ENCODE measurements around the gene TNIP2. TPM values are rescaled to one million over a fixed set of nuclear protein-coding genes. Genes with fewer than 3 reads are reported as not detected.

Gene TNIP2
- total RNA-seq, 1 donor = 31.5 TPM

GRCh38 chr4:2715426-2715825 is 40.7 kb downstream of the TNIP2 start:
- TF ChIP-seq, protein P1, sequence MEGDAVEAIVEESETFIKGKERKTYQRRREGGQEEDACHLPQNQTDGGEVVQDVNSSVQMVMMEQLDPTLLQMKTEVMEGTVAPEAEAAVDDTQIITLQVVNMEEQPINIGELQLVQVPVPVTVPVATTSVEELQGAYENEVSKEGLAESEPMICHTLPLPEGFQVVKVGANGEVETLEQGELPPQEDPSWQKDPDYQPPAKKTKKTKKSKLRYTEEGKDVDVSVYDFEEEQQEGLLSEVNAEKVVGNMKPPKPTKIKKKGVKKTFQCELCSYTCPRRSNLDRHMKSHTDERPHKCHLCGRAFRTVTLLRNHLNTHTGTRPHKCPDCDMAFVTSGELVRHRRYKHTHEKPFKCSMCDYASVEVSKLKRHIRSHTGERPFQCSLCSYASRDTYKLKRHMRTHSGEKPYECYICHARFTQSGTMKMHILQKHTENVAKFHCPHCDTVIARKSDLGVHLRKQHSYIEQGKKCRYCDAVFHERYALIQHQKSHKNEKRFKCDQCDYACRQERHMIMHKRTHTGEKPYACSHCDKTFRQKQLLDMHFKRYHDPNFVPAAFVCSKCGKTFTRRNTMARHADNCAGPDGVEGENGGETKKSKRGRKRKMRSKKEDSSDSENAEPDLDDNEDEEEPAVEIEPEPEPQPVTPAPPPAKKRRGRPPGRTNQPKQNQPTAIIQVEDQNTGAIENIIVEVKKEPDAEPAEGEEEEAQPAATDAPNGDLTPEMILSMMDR (IDR thresholded peaks at IDR 0.05; ENCODE audit: insufficient read depth, low read length) = no peak
- no peak for DNase-seq (ENCODE audit: low read depth)
- H3K4me3 ChIP-seq (ENCODE audit: low read depth, low read length) = no peak overlapping the region

GRCh38 chr4:2714918-2715317 is 41.2 kb downstream of the TNIP2 start:
- DNase-seq (ENCODE audit: low read depth) = peak; percentile 12
- TF ChIP-seq, protein P1 (IDR thresholded peaks at IDR 0.05; ENCODE audit: insufficient read depth, low read length) = no peak
- H3K4me3 ChIP-seq (ENCODE audit: low read depth, low read length) = no peak overlapping the region

- H3K4me3 ChIP-seq (ENCODE audit: low read depth, low read length) = no peak overlapping the region
- TF ChIP-seq, protein P1 (IDR thresholded peaks at IDR 0.05; ENCODE audit: insufficient read depth, low read length) = peak; percentile 3
- DNase-seq (ENCODE audit: low read depth) = peak; percentile 76
Observed at GRCh38 chr4:2714061-2714770, 41.9 kb downstream of the TNIP2 start.

DNA sequence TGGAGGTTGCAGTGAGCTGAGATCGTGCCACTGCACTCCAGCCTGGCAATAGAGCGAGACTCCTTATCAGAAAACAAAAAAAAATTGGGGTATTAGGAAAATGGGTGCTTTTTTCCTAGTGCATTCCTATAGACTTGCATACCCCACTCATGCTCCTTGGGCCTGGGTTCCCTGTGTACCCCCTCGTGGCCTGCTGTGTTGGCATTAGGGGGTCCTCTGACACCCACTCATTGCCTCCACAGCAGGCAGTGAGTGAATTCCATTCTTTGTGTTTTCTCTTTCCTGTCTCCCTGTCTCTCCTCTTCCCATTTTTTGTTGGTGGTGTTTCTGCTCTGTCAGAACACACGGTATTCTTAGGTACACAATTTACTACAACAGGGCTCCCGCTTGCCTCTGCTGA is 42.8 kb downstream of the TNIP2 start:
- no peak overlapping the region for H3K4me3 ChIP-seq (ENCODE audit: low read depth, low read length)
- DNase-seq (ENCODE audit: low read depth) = no peak
- TF ChIP-seq, protein P1 (IDR thresholded peaks at IDR 0.05; ENCODE audit: insufficient read depth, low read length) = no peak

DNA sequence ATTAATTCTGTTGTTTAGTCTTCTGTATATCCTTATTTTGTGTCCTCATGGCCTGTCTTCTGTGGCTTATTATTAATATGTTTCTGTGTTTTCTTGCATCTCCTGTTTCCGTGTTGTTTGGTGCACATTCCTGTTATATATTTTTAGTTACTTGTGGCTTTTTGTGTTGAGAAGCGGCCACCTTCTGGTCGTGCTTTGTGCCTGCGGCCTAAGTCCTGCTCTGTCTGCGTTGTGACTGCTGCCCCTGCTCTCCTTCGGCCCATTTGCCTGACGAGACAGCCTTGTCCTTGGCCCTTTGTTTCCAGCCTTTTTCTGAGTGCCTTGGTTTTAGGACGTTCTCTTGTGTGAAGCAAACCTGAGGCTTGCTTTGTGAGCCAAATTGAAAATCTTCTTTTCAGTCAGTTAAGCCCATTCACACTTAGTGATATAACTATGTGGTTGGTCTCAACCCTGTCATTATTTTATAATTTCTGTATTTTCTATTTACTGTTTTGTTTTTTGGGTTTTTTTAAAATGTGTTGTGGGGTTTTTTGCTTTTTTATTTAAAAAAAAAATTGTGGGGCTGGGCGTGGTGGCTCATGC is 43.8 kb downstream of the TNIP2 start:
- TF ChIP-seq, protein P1 (IDR thresholded peaks at IDR 0.05; ENCODE audit: insufficient read depth, low read length) = peak; percentile 8
- no peak overlapping the region for H3K4me3 ChIP-seq (ENCODE audit: low read depth, low read length)
- DNase-seq (ENCODE audit: low read depth) = peak; percentile 7

- TF ChIP-seq, protein P1 (IDR thresholded peaks at IDR 0.05; ENCODE audit: insufficient read depth, low read length) = no peak
- H3K4me3 ChIP-seq (ENCODE audit: low read depth, low read length) = no peak overlapping the region
- no peak for DNase-seq (ENCODE audit: low read depth)
Observed at GRCh38 chr4:2702770-2703169, 53.4 kb downstream of the TNIP2 start.

Data from fibroblast of the aortic adventitia (primary cell).